Dedifferentiated amniotic fluid mesenchymal stem cell (primary cell): ENCODE data around the gene TRPM4.
"Not testable (repeated sequence)": the region's sequence is repeated elsewhere in the genome, so short reads cannot be mapped to it uniquely, and the experiment has no call there.

Source experiments
- DNase-seq: peaks from one replicate; pipeline ENCODE4 v3.0.0-alpha.2; 2016; ENCODE audit errors: extremely low spot score

TRPM4 gene

GRCh38 chr19:49127225-49127624 lies 30.4 kb upstream of the TRPM4 start:
- DNase-seq = not testable (repeated sequence)

GRCh38 chr19:49127674-49128544 lies 29.7 kb upstream of the TRPM4 start:
- DNase-seq = peak; percentile 97

- DNase-seq = no peak
Observed at GRCh38 chr19:49128545-49129237, 28.9 kb upstream of the TRPM4 start.

GRCh38 chr19:49129238-49129583 lies 28.4 kb upstream of the TRPM4 start:
- no peak for DNase-seq

DNA sequence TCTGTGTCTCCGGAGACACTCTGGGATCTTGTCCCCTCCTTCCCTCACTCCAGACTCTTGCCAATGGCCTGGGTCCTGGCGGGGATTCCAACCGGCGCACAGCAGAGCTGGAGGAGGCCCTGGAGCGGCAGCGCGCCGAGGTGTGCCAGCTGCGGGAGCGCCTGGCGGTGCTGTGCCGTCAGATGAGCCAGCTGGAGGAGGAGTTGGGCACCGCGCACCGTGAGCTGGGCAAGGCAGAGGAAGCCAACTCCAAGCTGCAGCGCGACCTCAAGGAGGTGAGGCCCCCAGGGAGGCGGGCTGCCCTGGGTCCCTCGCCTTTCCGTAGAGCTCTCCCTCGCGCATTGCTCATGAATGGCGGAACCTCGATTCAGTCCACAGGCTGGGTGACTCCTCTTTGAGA lies 27.3 kb upstream of the TRPM4 start:
- DNase-seq = no peak

- DNase-seq = no peak
Observed at GRCh38 chr19:49132974-49133609, 24.5 kb upstream of the TRPM4 start.

DNA sequence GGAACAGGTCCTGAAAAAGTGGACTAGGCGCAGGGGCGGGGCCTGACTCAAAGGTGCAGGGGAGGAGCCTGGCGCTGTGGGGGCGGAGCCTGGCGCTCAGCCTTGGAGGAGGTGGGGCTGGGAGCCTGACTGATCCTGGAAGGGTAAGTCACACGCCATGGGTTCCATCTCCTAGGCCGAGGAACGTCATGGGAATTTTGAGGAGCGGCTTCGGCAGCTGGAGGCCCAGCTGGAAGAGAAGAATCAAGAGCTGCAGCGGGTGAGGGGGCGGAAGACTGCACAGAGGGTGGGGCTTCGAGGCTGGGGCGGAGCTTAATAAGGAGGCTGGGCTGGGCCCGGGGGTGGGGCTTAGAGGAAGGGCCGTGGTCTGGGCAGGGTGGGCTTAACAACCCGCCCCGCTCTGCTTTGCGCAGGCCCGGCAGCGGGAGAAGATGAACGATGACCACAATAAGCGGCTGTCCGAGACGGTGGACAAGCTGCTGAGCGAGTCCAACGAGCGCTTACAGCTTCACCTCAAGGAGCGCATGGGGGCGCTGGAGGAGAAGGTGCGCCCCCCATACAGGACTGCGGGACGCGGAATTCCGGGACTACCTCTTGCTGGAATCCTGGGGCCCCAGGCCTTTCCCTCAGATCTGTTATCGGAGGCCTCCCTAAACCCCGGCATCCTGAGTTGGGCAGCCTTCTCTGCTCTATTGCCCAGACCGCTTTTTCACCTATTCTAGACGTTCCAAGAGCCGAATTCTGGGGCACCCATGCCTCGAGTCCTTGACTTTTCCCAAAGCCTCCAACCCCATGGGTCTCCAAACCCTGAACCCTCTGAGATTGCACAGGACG lies 23.8 kb upstream of the TRPM4 start:
- no peak for DNase-seq

- DNase-seq = no peak
Observed at GRCh38 chr19:49135686-49136085, 21.9 kb upstream of the TRPM4 start.

DNA sequence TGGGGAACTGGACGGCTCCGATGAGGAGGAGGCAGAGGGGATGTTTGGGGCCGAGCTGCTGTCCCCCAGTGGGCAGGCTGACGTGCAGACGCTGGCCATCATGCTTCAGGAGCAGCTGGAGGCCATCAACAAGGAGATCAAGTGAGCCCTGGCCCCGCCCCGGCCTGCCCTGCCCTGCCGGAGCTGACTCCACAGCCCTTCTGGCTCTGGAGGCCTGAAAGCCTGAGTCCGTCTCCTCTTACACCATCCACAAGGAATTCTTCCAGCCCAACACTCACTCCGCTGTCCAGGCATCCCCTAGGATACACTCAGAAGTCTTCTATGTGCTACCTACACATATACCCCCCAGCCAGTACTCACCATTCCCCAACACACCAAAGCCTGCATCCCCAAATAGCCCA lies 20.8 kb upstream of the TRPM4 start:
- DNase-seq = no peak

DNA sequence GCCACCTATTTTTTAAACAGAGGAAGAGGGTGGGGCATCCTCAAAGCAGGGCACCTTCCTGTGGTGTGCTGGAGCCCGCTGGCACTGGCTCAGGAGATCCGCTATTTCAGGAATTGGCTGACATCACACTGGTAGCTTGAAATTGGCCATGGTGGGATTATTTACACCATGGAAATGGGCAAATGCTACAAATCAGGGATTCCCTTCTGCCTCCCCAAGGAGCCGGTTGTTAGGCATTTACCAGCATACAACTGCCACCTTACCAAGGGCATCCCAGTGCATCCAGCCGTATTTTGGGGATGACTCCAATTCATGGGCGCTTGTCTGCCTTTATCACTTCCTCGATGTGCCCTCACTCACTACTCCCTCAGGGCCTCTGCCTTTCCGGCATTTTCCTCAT lies 16.6 kb upstream of the TRPM4 start:
- no peak for DNase-seq

DNA sequence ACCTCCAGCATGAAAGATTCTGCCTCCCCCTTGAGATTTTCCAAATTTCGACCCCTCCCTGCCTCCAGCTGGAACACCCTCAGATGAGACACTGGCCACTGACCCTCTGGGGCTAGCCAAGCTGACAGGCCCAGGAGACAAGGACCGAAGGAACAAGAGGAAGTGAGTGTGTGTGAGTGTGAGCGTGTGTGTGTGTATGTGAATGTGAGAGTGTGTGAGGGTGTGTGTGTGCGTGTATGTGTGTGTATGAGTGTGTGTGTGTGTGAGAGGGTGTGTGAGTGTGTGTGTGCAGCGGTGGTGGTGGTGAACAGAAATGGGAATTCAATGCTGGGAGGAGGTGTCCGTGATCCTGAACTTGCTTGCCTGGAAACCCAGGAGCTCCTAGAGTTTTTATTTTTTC lies 16.2 kb upstream of the TRPM4 start:
- no peak for DNase-seq

DNA sequence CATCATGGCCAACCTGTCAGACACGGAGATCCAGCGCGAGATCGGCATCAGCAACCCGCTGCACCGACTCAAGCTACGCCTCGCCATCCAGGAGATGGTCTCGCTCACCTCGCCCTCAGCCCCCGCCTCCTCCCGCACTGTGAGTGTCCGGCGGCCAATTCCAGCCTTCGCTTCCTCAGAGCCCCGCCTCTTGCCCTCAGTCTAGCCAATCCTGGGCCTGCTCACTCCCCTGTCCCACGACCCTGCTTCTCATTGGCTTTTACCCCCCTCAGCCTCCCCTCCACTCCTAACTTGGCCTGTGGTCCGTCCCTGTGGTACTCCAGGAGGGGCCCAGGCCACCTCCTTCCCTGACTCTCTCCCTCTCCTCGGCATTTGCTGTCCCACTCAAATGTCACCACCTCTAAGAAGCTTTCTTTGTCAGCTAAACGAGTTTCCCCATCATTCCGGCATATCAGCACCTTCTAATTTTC lies 14.7 kb upstream of the TRPM4 start:
- peak; percentile 89 for DNase-seq

DNA sequence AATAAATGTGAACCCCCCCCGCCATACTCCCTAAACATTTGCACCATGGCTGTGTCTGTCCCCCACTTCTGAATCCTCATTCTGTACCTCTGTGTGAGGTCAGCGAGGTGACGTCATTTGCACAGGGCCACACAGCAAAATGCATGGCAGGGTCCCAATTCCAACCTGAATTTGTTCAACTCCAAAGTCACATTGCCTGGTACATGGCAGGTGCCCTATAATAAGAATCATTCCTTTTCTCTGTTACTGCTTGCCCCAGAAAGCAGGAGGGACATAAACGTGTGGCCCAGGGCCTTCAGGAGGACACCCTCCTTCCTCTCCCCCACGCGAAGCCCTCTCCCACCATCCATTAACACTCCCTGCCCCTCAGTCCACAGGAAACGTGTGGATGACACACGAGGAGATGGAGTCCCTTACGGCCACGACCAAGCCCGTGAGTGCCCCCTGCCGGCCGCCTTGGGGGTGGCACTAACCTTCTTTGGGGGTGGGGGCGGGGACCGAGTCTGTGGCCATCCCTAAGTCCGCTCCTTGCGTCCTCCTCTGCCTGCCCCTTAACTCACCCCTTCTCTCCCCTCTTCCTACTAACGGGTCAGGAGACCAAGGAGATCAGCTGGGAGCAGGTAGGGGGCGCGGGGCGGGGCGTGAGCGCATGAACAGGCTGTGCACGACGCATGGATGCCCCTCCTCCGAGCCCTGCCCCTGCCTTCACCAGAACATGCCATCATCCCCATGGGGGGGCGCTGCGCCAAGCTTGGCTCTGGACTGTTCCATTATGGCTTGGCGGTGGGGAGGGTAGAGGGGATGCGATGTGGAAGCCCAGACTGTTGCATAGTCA lies 11.8 kb upstream of the TRPM4 start:
- peak; percentile 42 for DNase-seq

DNA sequence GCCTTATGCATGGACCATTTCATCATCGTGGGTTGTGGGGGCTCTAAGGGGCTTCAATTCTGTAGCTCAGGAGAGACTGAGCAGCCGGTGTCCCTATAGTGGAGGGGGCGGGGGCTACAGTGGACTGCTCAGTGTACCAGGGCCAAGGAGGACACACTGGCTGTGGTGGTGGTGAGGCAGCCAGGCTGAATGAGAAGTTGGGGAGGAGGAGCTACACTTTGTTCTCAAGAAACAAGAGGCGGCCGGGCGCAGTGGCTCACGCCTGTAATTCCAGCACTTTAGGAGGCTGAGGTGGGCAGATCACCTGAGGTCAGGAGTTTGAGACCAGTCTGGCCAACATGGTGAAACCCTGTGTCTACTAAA lies 11.2 kb upstream of the TRPM4 start:
- DNase-seq = not testable (repeated sequence)

DNA sequence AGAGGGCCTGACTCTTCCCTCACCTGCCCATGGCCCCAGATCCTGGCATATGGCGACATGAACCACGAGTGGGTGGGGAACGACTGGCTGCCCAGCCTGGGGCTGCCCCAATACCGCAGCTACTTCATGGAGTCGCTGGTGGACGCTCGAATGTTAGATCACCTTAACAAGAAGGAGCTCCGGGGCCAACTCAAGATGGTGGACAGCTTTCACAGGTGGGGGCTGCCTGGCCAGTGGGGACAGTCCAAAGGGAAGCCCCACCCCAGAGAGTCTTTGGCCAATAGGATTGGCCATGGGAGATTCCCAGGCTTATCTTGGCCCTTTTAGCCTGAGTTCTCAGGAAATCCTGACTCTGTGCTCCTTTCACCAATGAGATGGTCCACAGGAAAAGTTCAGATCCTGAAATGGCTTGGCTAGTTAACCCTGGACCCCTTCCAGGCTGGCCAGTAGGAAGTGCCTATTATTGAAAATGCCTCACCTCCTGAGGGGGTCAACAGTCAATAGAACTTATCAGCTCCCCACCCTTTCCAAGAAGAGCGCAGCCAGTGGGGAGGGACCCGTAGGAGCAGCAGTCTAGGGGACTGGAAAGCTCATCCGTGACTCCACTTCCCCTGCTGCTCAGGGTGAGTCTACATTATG lies 9.4 kb upstream of the TRPM4 start:
- no peak for DNase-seq

GRCh38 chr19:49148784-49149651 lies 8.6 kb upstream of the TRPM4 start:
- peak; percentile 85 for DNase-seq

- DNase-seq = peak; percentile 73
Observed at GRCh38 chr19:49149652-49150105, 7.9 kb upstream of the TRPM4 start.

DNA sequence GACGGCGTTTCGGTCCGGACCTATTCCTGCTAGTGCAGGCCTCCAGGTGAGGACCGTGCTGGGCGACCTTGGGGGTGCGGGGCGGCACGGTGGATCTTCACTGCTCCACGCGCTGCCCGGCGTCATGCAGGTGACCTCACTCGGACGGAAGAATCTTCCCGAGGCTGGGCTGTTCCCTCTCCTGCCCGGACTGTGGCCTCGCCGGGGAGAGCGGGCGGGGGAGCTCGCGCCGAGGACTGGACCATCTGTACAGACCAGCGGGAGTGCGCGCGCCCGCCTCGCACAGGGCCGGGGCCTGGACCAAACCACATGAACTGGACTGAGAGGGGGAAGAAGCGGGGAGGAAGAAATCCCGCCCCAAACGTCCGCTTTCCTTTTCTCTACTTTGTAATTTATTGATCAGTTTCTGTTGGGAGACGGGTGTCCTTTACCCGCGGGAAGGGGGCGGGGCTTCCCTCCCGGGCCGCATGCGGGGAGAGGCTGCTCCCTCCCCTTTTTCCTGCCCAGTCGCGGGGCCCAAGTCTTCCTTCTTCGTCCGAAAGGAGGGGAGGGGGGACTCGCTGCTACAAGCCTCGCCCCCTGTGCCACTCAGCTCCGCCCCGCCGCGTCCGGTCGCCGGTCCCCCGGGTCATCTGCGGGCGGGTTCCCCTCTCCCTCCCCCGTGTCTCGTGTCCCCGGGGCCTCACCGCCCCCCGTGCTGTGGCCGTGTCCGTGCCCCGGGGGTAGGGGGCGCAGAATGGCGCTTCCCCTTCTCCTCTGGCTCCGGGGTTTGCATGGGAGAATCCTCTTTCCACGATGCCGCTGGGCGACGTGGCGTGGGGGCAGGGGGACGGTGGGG lies 7.3 kb upstream of the TRPM4 start:
- DNase-seq = peak; percentile 67

DNA sequence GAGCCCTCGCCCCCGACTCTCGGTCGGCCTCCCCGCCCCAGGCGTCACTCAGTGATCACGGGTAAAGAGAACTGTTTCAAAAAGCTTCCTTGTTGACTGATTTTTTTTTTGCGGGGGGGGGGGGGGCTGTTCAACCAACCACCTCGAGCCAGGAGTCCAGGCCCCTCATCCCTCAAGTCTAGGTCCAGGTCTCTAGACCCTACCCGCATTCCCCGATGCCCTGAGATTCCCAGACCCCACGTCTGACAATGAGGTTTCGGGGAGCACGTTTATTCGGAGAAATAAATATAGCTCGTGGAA lies 6.7 kb upstream of the TRPM4 start:
- DNase-seq = no peak
